Measurements from ENCODE around the gene MMADHC. TPM values are rescaled to one million over a fixed set of nuclear protein-coding genes. Genes with fewer than 3 reads are reported as not detected.

The MMADHC gene
- total RNA-seq, result 135 TPM

GRCh38 chr2:149587220-149587949 is at the start of gene MMADHC:
Gene MMADHC, minus strand, starts transcription at chr2:149587775. Its CDS starts 678 bp downstream, at chr2:149587097.
- H3K9me3 ChIP-seq (ENCODE audit: low read depth, low read length), result no peaks in the 10 kb centered on the region
- peaks cover 19% of the 10 kb centered on the region for H3K4me1 ChIP-seq (ENCODE audit: insufficient read depth, low read length)
- H3K4me3 ChIP-seq (ENCODE audit: low read length), result peak within 1 kb of the TSS; percentile 73
- H3K27me3 ChIP-seq (ENCODE audit: insufficient read depth, low read length), result peaks cover 11% of the 10 kb centered on the region

- Histone ChIP-seq H3K4me3 (ENCODE audit: low read length) (no peak overlapping the region), H3K4me1 (ENCODE audit: insufficient read depth, low read length) (no peaks in the 10 kb centered on the region), H3K9me3 (ENCODE audit: low read depth, low read length) (no peaks in the 10 kb centered on the region), H3K27me3 (ENCODE audit: insufficient read depth, low read length) (no peaks in the 10 kb centered on the region)
These were observed 46.5 kb upstream of the MMADHC start for GRCh38 chr2:149634103-149634502.

- Histone ChIP-seq H3K4me1 (ENCODE audit: insufficient read depth, low read length) (no peaks in the 10 kb centered on the region), H3K4me3 (ENCODE audit: low read length) (no peak overlapping the region), H3K9me3 (ENCODE audit: low read depth, low read length) (no peaks in the 10 kb centered on the region), H3K27me3 (ENCODE audit: insufficient read depth, low read length) (no peaks in the 10 kb centered on the region)
These were observed 42.9 kb upstream of the MMADHC start for GRCh38 chr2:149630445-149630844.

GRCh38 chr2:149629026-149629425 is 41.5 kb upstream of the MMADHC start:
- Histone ChIP-seq H3K9me3 (ENCODE audit: low read depth, low read length) (no peaks in the 10 kb centered on the region), H3K4me1 (ENCODE audit: insufficient read depth, low read length) (no peaks in the 10 kb centered on the region), H3K4me3 (ENCODE audit: low read length) (no peak overlapping the region), H3K27me3 (ENCODE audit: insufficient read depth, low read length) (no peaks in the 10 kb centered on the region)

GRCh38 chr2:149627111-149627801 is 39.7 kb upstream of the MMADHC start:
- Histone ChIP-seq H3K4me3 (ENCODE audit: low read length) (no peak overlapping the region), H3K4me1 (ENCODE audit: insufficient read depth, low read length) (no peaks in the 10 kb centered on the region), H3K27me3 (ENCODE audit: insufficient read depth, low read length) (no peaks in the 10 kb centered on the region), H3K9me3 (ENCODE audit: low read depth, low read length) (no peaks in the 10 kb centered on the region)

- Histone ChIP-seq H3K27me3 (ENCODE audit: insufficient read depth, low read length) (no peaks in the 10 kb centered on the region), H3K4me3 (ENCODE audit: low read length) (no peak overlapping the region), H3K4me1 (ENCODE audit: insufficient read depth, low read length) (no peaks in the 10 kb centered on the region), H3K9me3 (ENCODE audit: low read depth, low read length) (no peaks in the 10 kb centered on the region)
These were observed 38.1 kb upstream of the MMADHC start for GRCh38 chr2:149625671-149626070.

GRCh38 chr2:149625271-149625670 is 37.7 kb upstream of the MMADHC start:
- H3K4me1 ChIP-seq (ENCODE audit: insufficient read depth, low read length), result no peaks in the 10 kb centered on the region
- H3K27me3 ChIP-seq (ENCODE audit: insufficient read depth, low read length), result no peaks in the 10 kb centered on the region
- no peaks in the 10 kb centered on the region for H3K9me3 ChIP-seq (ENCODE audit: low read depth, low read length)
- H3K4me3 ChIP-seq (ENCODE audit: low read length), result no peak overlapping the region

GRCh38 chr2:149622343-149622742 is 34.8 kb upstream of the MMADHC start:
- Histone ChIP-seq H3K27me3 (ENCODE audit: insufficient read depth, low read length) (no peaks in the 10 kb centered on the region), H3K9me3 (ENCODE audit: low read depth, low read length) (no peaks in the 10 kb centered on the region), H3K4me1 (ENCODE audit: insufficient read depth, low read length) (no peaks in the 10 kb centered on the region), H3K4me3 (ENCODE audit: low read length) (no peak overlapping the region)

- no peak overlapping the region for H3K4me3 ChIP-seq (ENCODE audit: low read length)
These were observed 29.9 kb upstream of the MMADHC start for GRCh38 chr2:149617476-149617875.

GRCh38 chr2:149616681-149617456 is 29.3 kb upstream of the MMADHC start:
- Histone ChIP-seq H3K27me3 (ENCODE audit: insufficient read depth, low read length) (no peaks in the 10 kb centered on the region), H3K4me1 (ENCODE audit: insufficient read depth, low read length) (no peaks in the 10 kb centered on the region), H3K9me3 (ENCODE audit: low read depth, low read length) (no peaks in the 10 kb centered on the region), H3K4me3 (ENCODE audit: low read length) (no peak overlapping the region)

More at GRCh38 chr2:149617476-149617875, 29.9 kb upstream of the MMADHC start:
- H3K4me1 ChIP-seq (ENCODE audit: insufficient read depth, low read length), result no peaks in the 10 kb centered on the region
- H3K9me3 ChIP-seq (ENCODE audit: low read depth, low read length), result no peaks in the 10 kb centered on the region
- H3K27me3 ChIP-seq (ENCODE audit: insufficient read depth, low read length), result no peaks in the 10 kb centered on the region

GRCh38 chr2:149613704-149614103 is 26.1 kb upstream of the MMADHC start:
- Histone ChIP-seq H3K4me1 (ENCODE audit: insufficient read depth, low read length) (no peaks in the 10 kb centered on the region), H3K9me3 (ENCODE audit: low read depth, low read length) (no peaks in the 10 kb centered on the region), H3K27me3 (ENCODE audit: insufficient read depth, low read length) (no peaks in the 10 kb centered on the region), H3K4me3 (ENCODE audit: low read length) (no peak overlapping the region)

GRCh38 chr2:149612122-149612521 is 24.5 kb upstream of the MMADHC start:
- Histone ChIP-seq H3K27me3 (ENCODE audit: insufficient read depth, low read length) (no peaks in the 10 kb centered on the region), H3K9me3 (ENCODE audit: low read depth, low read length) (no peaks in the 10 kb centered on the region), H3K4me3 (ENCODE audit: low read length) (no peak overlapping the region), H3K4me1 (ENCODE audit: insufficient read depth, low read length) (no peaks in the 10 kb centered on the region)

- no peaks in the 10 kb centered on the region for H3K4me1 ChIP-seq (ENCODE audit: insufficient read depth, low read length)
- H3K9me3 ChIP-seq (ENCODE audit: low read depth, low read length), result no peaks in the 10 kb centered on the region
- H3K27me3 ChIP-seq (ENCODE audit: insufficient read depth, low read length), result no peaks in the 10 kb centered on the region
- H3K4me3 ChIP-seq (ENCODE audit: low read length), result no peak overlapping the region
These were observed 23.7 kb upstream of the MMADHC start for GRCh38 chr2:149611100-149611820.

- no peak overlapping the region for H3K4me3 ChIP-seq (ENCODE audit: low read length)
- no peaks in the 10 kb centered on the region for H3K27me3 ChIP-seq (ENCODE audit: insufficient read depth, low read length)
- H3K9me3 ChIP-seq (ENCODE audit: low read depth, low read length), result no peaks in the 10 kb centered on the region
- H3K4me1 ChIP-seq (ENCODE audit: insufficient read depth, low read length), result peaks cover 4% of the 10 kb centered on the region
These were observed 18.8 kb upstream of the MMADHC start for GRCh38 chr2:149606251-149606811.

All from mononuclear cell (primary cell).